IPS-18c (cell line): Measurements from ENCODE around the gene CST6.

Experiments
- H3K4me3 ChIP-seq: 2 replicates; pipeline ENCODE4 v1.7.0; 2013; ENCODE audit warnings: low read depth, mild to moderate bottlenecking, low read length, moderate library complexity; ENCODE audit not compliant: insufficient read depth
- H3K9me3 ChIP-seq: one replicate; pipeline ENCODE4 v1.6.1; 2013; ENCODE audit warnings: mild to moderate bottlenecking, low read length, moderate library complexity; ENCODE audit not compliant: control insufficient read depth, insufficient read depth

CST6 gene

GRCh38 chr11:66032957-66033735 is 21.3 kb downstream of the CST6 start:
- Histone ChIP-seq H3K9me3 (no peaks in the 10 kb centered on the region), H3K4me3 (no peak overlapping the region)

- Histone ChIP-seq H3K4me3 (no peak overlapping the region), H3K9me3 (no peaks in the 10 kb centered on the region)
Observed at GRCh38 chr11:66035653-66036333, 24.0 kb downstream of the CST6 start.

- Histone ChIP-seq H3K9me3 (no peaks in the 10 kb centered on the region), H3K4me3 (no peak overlapping the region)
Observed at GRCh38 chr11:66036334-66036710, 24.5 kb downstream of the CST6 start.

GRCh38 chr11:66037327-66037726 is 25.5 kb downstream of the CST6 start:
- H3K4me3 ChIP-seq = no peak overlapping the region
- H3K9me3 ChIP-seq = no peaks in the 10 kb centered on the region

GRCh38 chr11:66039765-66040164 is 28.0 kb downstream of the CST6 start:
- Histone ChIP-seq H3K4me3 (no peak overlapping the region), H3K9me3 (peaks cover 3% of the 10 kb centered on the region)

GRCh38 chr11:66042227-66042995 is 30.6 kb downstream of the CST6 start:
- Histone ChIP-seq H3K4me3 (no peak overlapping the region), H3K9me3 (peaks cover 3% of the 10 kb centered on the region)

GRCh38 chr11:66042996-66043906 is 31.4 kb downstream of the CST6 start:
- Histone ChIP-seq H3K9me3 (peaks cover 3% of the 10 kb centered on the region), H3K4me3 (no peak overlapping the region)

- Histone ChIP-seq H3K4me3 (no peak overlapping the region; the same call in 1 of the 2 replicates), H3K9me3 (peaks cover 3% of the 10 kb centered on the region)
Observed at GRCh38 chr11:66044757-66045156, 32.9 kb downstream of the CST6 start.

- H3K9me3 ChIP-seq = peaks cover 3% of the 10 kb centered on the region
- no peak overlapping the region; the same call in 1 of the 2 replicates for H3K4me3 ChIP-seq
Observed at GRCh38 chr11:66045177-66045639, 33.4 kb downstream of the CST6 start.

GRCh38 chr11:66046901-66047300 is 35.1 kb downstream of the CST6 start:
- H3K4me3 ChIP-seq = no peak overlapping the region
- H3K9me3 ChIP-seq = peaks cover 3% of the 10 kb centered on the region

GRCh38 chr11:66047541-66048365 is 35.9 kb downstream of the CST6 start:
- H3K4me3 ChIP-seq = peak overlapping the region; percentile 75
- peaks cover 3% of the 10 kb centered on the region for H3K9me3 ChIP-seq

GRCh38 chr11:66048547-66049323 is 36.9 kb downstream of the CST6 start, which contains the start of gene GAL3ST3:
Gene GAL3ST3 (minus strand): TSS chr11:66049161. CDS start chr11:66045415, 3,746 bp downstream.
- Histone ChIP-seq H3K9me3 (peaks cover 3% of the 10 kb centered on the region), H3K4me3 (peak within 1 kb of the TSS; percentile 75)

- no peaks in the 10 kb centered on the region for H3K9me3 ChIP-seq
- 0 out of 2 replicates have a peak overlapping the region, but pooled peaks have one; percentile 16 for H3K4me3 ChIP-seq
Observed at GRCh38 chr11:66050581-66051231, 38.9 kb downstream of the CST6 start.

- Histone ChIP-seq H3K9me3 (no peaks in the 10 kb centered on the region), H3K4me3 (peak overlapping the region; percentile 67)
Observed at GRCh38 chr11:66051371-66051765, 39.6 kb downstream of the CST6 start.
